HUES64 (cell line): ENCODE data around the gene AKAP13.

Experiments
- H3K27ac ChIP-seq: 2 replicates; pipeline ENCODE4 v1.7.0; 2013; ENCODE audit warnings: low read depth, low read length, inconsistent platforms
- H3K27me3 ChIP-seq: 2 replicates; pipeline ENCODE4 v1.6.1; 2013; ENCODE audit warnings: mild to moderate bottlenecking, low read length; ENCODE audit not compliant: insufficient read depth
- H3K36me3 ChIP-seq: 2 replicates; pipeline ENCODE4 v1.6.1; 2013; ENCODE audit warnings: mild to moderate bottlenecking, low read length; ENCODE audit not compliant: insufficient read depth
- H3K4me1 ChIP-seq: 2 replicates; pipeline ENCODE4 v1.6.1; 2013; ENCODE audit warnings: mild to moderate bottlenecking, low read length, moderate library complexity; ENCODE audit not compliant: insufficient read depth
- H3K4me3 ChIP-seq: 2 replicates; pipeline ENCODE4 v1.5.1; 2013; ENCODE audit warnings: mild to moderate bottlenecking, low read length, moderate library complexity
- H3K9ac ChIP-seq: 2 replicates; pipeline ENCODE4 v1.6.1; 2013; ENCODE audit warnings: mild to moderate bottlenecking, low read depth, low read length
- H3K9me3 ChIP-seq: 2 replicates; pipeline ENCODE4 v1.6.1; 2013; ENCODE audit warnings: low read depth, low read length; ENCODE audit not compliant: insufficient read depth
- WGBS: fragments of 150-250, 120-280 bp; methylation state at CpG from one replicate; pipeline ENCODE4 v1.1.7; 2013; ENCODE audit warnings: missing lambda C conversion rate; 5-methylcytosine and 5-hydroxymethylcytosine counted together

AKAP13 gene

GRCh38 chr15:85404176-85404917 is 23.9 kb downstream of the AKAP13 start:
- Histone ChIP-seq H3K36me3 (no peaks in the 10 kb centered on the region), H3K27me3 (no peaks in the 10 kb centered on the region), H3K4me1 (peaks cover 44% of the 10 kb centered on the region), H3K9me3 (no peaks in the 10 kb centered on the region), H3K4me3 (no peak overlapping the region), H3K9ac (no peak overlapping the region), H3K27ac (peak overlapping the region; percentile 9; the same call in 1 of the 2 replicates)
- WGBS = 92% methylated on average over 3 of the region's 4 CpGs

GRCh38 chr15:85404918-85405866 is 24.8 kb downstream of the AKAP13 start:
- Histone ChIP-seq H3K4me1 (peaks cover 44% of the 10 kb centered on the region), H3K27me3 (no peaks in the 10 kb centered on the region), H3K36me3 (no peaks in the 10 kb centered on the region), H3K4me3 (no peak overlapping the region), H3K9ac (no peak overlapping the region), H3K9me3 (no peaks in the 10 kb centered on the region), H3K27ac (peak overlapping the region; percentile 9; the same call in 1 of the 2 replicates)
- WGBS = 76% methylated on average over 7 of the region's 7 CpGs

GRCh38 chr15:85406916-85407315 is 26.5 kb downstream of the AKAP13 start:
- H3K4me1 ChIP-seq = peaks cover 36% of the 10 kb centered on the region

GRCh38 chr15:85407421-85408269 is 27.2 kb downstream of the AKAP13 start:
- 90% methylated on average over 6 of the region's 6 CpGs for WGBS
- no peaks in the 10 kb centered on the region for H3K9me3 ChIP-seq
- H3K9ac ChIP-seq = no peak overlapping the region
- H3K4me1 ChIP-seq = peaks cover 36% of the 10 kb centered on the region
- H3K27ac ChIP-seq = no peak overlapping the region
- no peak overlapping the region for H3K4me3 ChIP-seq
- H3K27me3 ChIP-seq = no peaks in the 10 kb centered on the region
- H3K36me3 ChIP-seq = no peaks in the 10 kb centered on the region

More at GRCh38 chr15:85406916-85407315, 26.5 kb downstream of the AKAP13 start:
- no peak overlapping the region for H3K27ac ChIP-seq
- H3K9ac ChIP-seq = no peak overlapping the region
- 91% methylated on average over 4 of the region's 4 CpGs for WGBS
- no peaks in the 10 kb centered on the region for H3K36me3 ChIP-seq
- H3K9me3 ChIP-seq = no peaks in the 10 kb centered on the region
- H3K4me3 ChIP-seq = no peak overlapping the region
- no peaks in the 10 kb centered on the region for H3K27me3 ChIP-seq

GRCh38 chr15:85408270-85408746 is 27.9 kb downstream of the AKAP13 start:
- Histone ChIP-seq H3K4me1 (peaks cover 40% of the 10 kb centered on the region), H3K9ac (no peak overlapping the region), H3K9me3 (no peaks in the 10 kb centered on the region), H3K4me3 (no peak overlapping the region), H3K27ac (no peak overlapping the region), H3K36me3 (no peaks in the 10 kb centered on the region), H3K27me3 (no peaks in the 10 kb centered on the region)
- 93% methylated on average over 5 of the region's 6 CpGs for WGBS

GRCh38 chr15:85412066-85412465 is 31.7 kb downstream of the AKAP13 start:
- Histone ChIP-seq H3K36me3 (no peaks in the 10 kb centered on the region), H3K27me3 (no peaks in the 10 kb centered on the region), H3K4me1 (peaks cover 32% of the 10 kb centered on the region), H3K27ac (no peak overlapping the region), H3K4me3 (no peak overlapping the region), H3K9me3 (no peaks in the 10 kb centered on the region), H3K9ac (no peak overlapping the region)
- WGBS = 89% methylated on average over 3 of the region's 3 CpGs

- Histone ChIP-seq H3K36me3 (no peaks in the 10 kb centered on the region), H3K4me3 (no peak overlapping the region), H3K27ac (peak overlapping the region; percentile 45; the same call in 1 of the 2 replicates), H3K9me3 (no peaks in the 10 kb centered on the region), H3K9ac (no peak overlapping the region), H3K27me3 (no peaks in the 10 kb centered on the region), H3K4me1 (peaks cover 32% of the 10 kb centered on the region)
- WGBS = 69% methylated on average over 12 of the region's 14 CpGs
Observed at GRCh38 chr15:85412956-85413854, 32.8 kb downstream of the AKAP13 start.

GRCh38 chr15:85414037-85414436 is 33.6 kb downstream of the AKAP13 start:
- WGBS = 86% methylated on average over 3 of the region's 4 CpGs
- H3K4me1 ChIP-seq = peaks cover 32% of the 10 kb centered on the region
- H3K27me3 ChIP-seq = no peaks in the 10 kb centered on the region
- H3K9me3 ChIP-seq = no peaks in the 10 kb centered on the region
- no peaks in the 10 kb centered on the region for H3K36me3 ChIP-seq
- no peak overlapping the region for H3K27ac ChIP-seq
- H3K9ac ChIP-seq = no peak overlapping the region
- no peak overlapping the region for H3K4me3 ChIP-seq

GRCh38 chr15:85414495-85414894 is 34.1 kb downstream of the AKAP13 start:
- Histone ChIP-seq H3K27ac (no peak overlapping the region), H3K4me3 (no peak overlapping the region), H3K4me1 (peaks cover 32% of the 10 kb centered on the region), H3K36me3 (no peaks in the 10 kb centered on the region), H3K9me3 (no peaks in the 10 kb centered on the region), H3K27me3 (no peaks in the 10 kb centered on the region), H3K9ac (no peak overlapping the region)

GRCh38 chr15:85414991-85415390 is 34.6 kb downstream of the AKAP13 start:
- H3K36me3 ChIP-seq = no peaks in the 10 kb centered on the region
- 95% methylated on average over 10 of the region's 10 CpGs for WGBS
- H3K9me3 ChIP-seq = no peaks in the 10 kb centered on the region
- H3K27ac ChIP-seq = no peak overlapping the region
- no peaks in the 10 kb centered on the region for H3K27me3 ChIP-seq
- H3K4me1 ChIP-seq = peaks cover 32% of the 10 kb centered on the region
- no peak overlapping the region for H3K9ac ChIP-seq
- no peak overlapping the region for H3K4me3 ChIP-seq
